ENCODE results near the gene PPEF2.

PPEF2 gene

GRCh38 chr4:75878246-75878756 is 24.0 kb downstream of the PPEF2 start:
- Histone ChIP-seq H3K27ac (no peak overlapping the region), H3K4me1 (ENCODE audit: control insufficient read depth in 1 of 2, insufficient read depth in 1 of 2, low read depth in 1 of 2, low read length in 1 of 2) (no peaks in the 10 kb centered on the region), H3K9me3 (no peaks in the 10 kb centered on the region), H3K4me3 (ENCODE audit: low read depth in 1 of 2, low read length in 1 of 2) (no peak overlapping the region), H3K27me3 (peaks cover 3% of the 10 kb centered on the region), H3K36me3 (no peaks in the 10 kb centered on the region)
- no peak for TF ChIP-seq CTCF (IDR thresholded peaks at IDR 0.05)

GRCh38 chr4:75876218-75876617 is 26.0 kb downstream of the PPEF2 start:
- Histone ChIP-seq H3K27ac (no peak overlapping the region), H3K27me3 (peaks cover 3% of the 10 kb centered on the region), H3K9me3 (no peaks in the 10 kb centered on the region), H3K36me3 (no peaks in the 10 kb centered on the region), H3K4me1 (ENCODE audit: control insufficient read depth in 1 of 2, insufficient read depth in 1 of 2, low read depth in 1 of 2, low read length in 1 of 2) (no peaks in the 10 kb centered on the region), H3K4me3 (ENCODE audit: low read depth in 1 of 2, low read length in 1 of 2) (no peak overlapping the region)
- no peak for TF ChIP-seq CTCF (IDR thresholded peaks at IDR 0.05)

- Histone ChIP-seq H3K36me3 (no peaks in the 10 kb centered on the region), H3K4me1 (ENCODE audit: control insufficient read depth in 1 of 2, insufficient read depth in 1 of 2, low read depth in 1 of 2, low read length in 1 of 2) (no peaks in the 10 kb centered on the region), H3K27me3 (no peaks in the 10 kb centered on the region), H3K9me3 (no peaks in the 10 kb centered on the region), H3K27ac (no peak overlapping the region), H3K4me3 (ENCODE audit: low read depth in 1 of 2, low read length in 1 of 2) (no peak overlapping the region)
- no peak for TF ChIP-seq CTCF (IDR thresholded peaks at IDR 0.05)
These were observed 33.2 kb downstream of the PPEF2 start for GRCh38 chr4:75869100-75869499.

GRCh38 chr4:75867130-75867529 is 35.1 kb downstream of the PPEF2 start:
- Histone ChIP-seq H3K27me3 (no peaks in the 10 kb centered on the region), H3K4me1 (ENCODE audit: control insufficient read depth in 1 of 2, insufficient read depth in 1 of 2, low read depth in 1 of 2, low read length in 1 of 2) (no peaks in the 10 kb centered on the region), H3K36me3 (no peaks in the 10 kb centered on the region), H3K4me3 (ENCODE audit: low read depth in 1 of 2, low read length in 1 of 2) (no peak overlapping the region), H3K27ac (no peak overlapping the region), H3K9me3 (no peaks in the 10 kb centered on the region)
- TF ChIP-seq CTCF (IDR thresholded peaks at IDR 0.05), result no peak

- no peaks in the 10 kb centered on the region for H3K4me1 ChIP-seq (ENCODE audit: control insufficient read depth in 1 of 2, insufficient read depth in 1 of 2, low read depth in 1 of 2, low read length in 1 of 2)
- no peaks in the 10 kb centered on the region for H3K36me3 ChIP-seq
- TF ChIP-seq CTCF (IDR thresholded peaks at IDR 0.05), result no peak
- no peaks in the 10 kb centered on the region for H3K27me3 ChIP-seq
- H3K4me3 ChIP-seq (ENCODE audit: low read depth in 1 of 2, low read length in 1 of 2), result no peak overlapping the region
- H3K27ac ChIP-seq, result no peak overlapping the region
- no peaks in the 10 kb centered on the region for H3K9me3 ChIP-seq
These were observed 41.6 kb downstream of the PPEF2 start for GRCh38 chr4:75860606-75861005.

GRCh38 chr4:75858721-75859120 is 43.5 kb downstream of the PPEF2 start:
- TF ChIP-seq CTCF (IDR thresholded peaks at IDR 0.05), result no peak
- Histone ChIP-seq H3K9me3 (no peaks in the 10 kb centered on the region), H3K4me1 (ENCODE audit: control insufficient read depth in 1 of 2, insufficient read depth in 1 of 2, low read depth in 1 of 2, low read length in 1 of 2) (no peaks in the 10 kb centered on the region), H3K27ac (no peak overlapping the region), H3K36me3 (no peaks in the 10 kb centered on the region), H3K27me3 (no peaks in the 10 kb centered on the region), H3K4me3 (ENCODE audit: low read depth in 1 of 2, low read length in 1 of 2) (no peak overlapping the region)
